ENCODE results near the gene PARP11.

DNA sequence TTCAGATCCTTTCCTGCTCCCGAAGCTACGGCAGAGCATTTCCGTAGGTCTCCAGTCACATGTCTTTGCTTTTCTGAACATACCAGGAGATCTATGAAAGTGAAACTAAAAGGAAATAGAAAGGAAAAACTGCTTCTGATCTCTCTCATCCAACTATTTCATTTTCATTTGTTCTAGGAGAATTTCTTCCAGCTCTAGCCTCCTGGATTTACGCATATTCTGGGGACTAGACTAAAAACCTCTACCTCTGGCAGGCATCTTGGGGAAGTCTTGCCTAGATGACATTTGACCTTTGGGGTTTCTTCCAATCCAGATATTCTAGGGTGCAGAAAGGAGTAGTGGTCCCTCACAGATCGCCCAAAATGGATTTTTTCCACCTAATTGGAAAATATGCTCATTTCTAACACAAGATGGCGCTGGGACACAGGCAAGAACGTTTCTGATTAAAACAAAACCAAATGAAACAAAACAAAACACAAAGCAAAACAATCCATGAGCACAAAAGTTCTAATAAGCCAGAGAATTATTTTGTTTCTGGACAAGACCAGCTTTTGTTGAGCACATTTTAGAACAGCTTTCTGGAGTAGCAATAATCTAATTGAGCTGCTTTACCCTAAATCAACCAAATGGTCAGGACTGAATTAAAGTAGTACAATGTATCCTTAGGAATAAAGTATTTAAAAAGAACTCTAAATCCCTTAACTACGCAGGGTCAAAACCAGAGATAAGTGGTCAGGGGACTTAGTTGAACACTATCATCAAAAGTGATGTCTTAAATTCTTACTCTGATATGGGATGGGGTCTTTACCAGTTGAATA, 12.3 kb upstream of the PARP11 start:
- TF ChIP-seq, protein P1, sequence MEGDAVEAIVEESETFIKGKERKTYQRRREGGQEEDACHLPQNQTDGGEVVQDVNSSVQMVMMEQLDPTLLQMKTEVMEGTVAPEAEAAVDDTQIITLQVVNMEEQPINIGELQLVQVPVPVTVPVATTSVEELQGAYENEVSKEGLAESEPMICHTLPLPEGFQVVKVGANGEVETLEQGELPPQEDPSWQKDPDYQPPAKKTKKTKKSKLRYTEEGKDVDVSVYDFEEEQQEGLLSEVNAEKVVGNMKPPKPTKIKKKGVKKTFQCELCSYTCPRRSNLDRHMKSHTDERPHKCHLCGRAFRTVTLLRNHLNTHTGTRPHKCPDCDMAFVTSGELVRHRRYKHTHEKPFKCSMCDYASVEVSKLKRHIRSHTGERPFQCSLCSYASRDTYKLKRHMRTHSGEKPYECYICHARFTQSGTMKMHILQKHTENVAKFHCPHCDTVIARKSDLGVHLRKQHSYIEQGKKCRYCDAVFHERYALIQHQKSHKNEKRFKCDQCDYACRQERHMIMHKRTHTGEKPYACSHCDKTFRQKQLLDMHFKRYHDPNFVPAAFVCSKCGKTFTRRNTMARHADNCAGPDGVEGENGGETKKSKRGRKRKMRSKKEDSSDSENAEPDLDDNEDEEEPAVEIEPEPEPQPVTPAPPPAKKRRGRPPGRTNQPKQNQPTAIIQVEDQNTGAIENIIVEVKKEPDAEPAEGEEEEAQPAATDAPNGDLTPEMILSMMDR (IDR thresholded peaks at IDR 0.05; ENCODE audit: low read depth, low read length, poor library complexity, severe bottlenecking): peak; percentile 84
- no peak for TF ChIP-seq EZH2phosphoT487 (IDR thresholded peaks at IDR 0.05; ENCODE audit: borderline replicate concordance, low read length)
